Body of pancreas (tissue), 4 donors: ENCODE measurements around the gene PDK3. TPM values are rescaled to one million over a fixed set of nuclear protein-coding genes. Genes with fewer than 3 reads are reported as not detected.
A peak's percentile ranks its signal among the peaks of the same experiment; 100 is the strongest.

Source experiments
- ATAC-seq: fragments of 150-250 bp; one replicate; pipeline ENCODE4 v1.9.1; 2016
- DNase-seq, 4 donors: peaks; one replicate each; pipeline ENCODE4 v3.0.0-alpha.2; 2019
- H3K27ac ChIP-seq, 4 donors: fragments of 200-600 bp; sonication (generic); 1 replicate in 3 of 4; 2 replicates in 1 of 4; pipeline versions ENCODE4 v1.5.1 to v1.6.1; 2016 to 2019; ENCODE audit warnings: mild to moderate bottlenecking in 1 of 4, mixed read lengths in 1 of 4, moderate library complexity in 1 of 4
- H3K27me3 ChIP-seq, 2 donors: fragments of 200-600 bp; sonication (generic); one replicate each; pipeline ENCODE4 v1.6.0; 2016; ENCODE audit warnings: mild to moderate bottlenecking in 1 of 2
- H3K36me3 ChIP-seq, 2 donors: fragments of 200-600 bp; sonication (generic); replicated peaks in 1 of 2; 2 replicates each; pipeline ENCODE4 v1.5.1; 2016; ENCODE audit warnings: low read depth in 2 of 2; ENCODE audit not compliant: insufficient read depth in 1 of 2
- H3K4me1 ChIP-seq: fragments of 200-600 bp; sonication (generic); one replicate; pipeline ENCODE4 v1.6.0; 2016
- H3K4me3 ChIP-seq, 2 donors: fragments of 200-600 bp; sonication (generic); 1 replicate in 1 of 2; 2 replicates in 1 of 2; pipeline ENCODE4 v1.5.1; 2016 to 2019
- H3K9me3 ChIP-seq, 3 donors: fragments of 200-600 bp; sonication (generic); 1 replicate in 2 of 3; 2 replicates in 1 of 3; pipeline ENCODE4 v1.5.1; 2016
- CTCF ChIP-seq, 7 experiments: fragments of 450-650 bp in 4 of 7; fragments of 200-600 bp in 3 of 7; sonication (generic) in 3 of 7; IDR thresholded peaks; one replicate each; pipeline ENCODE4 v1.5.1; 2016 to 2019; ENCODE audit warnings: antibody characterized with exemption in 7 of 7
- POLR2A ChIP-seq, 3 donors: fragments of 450-650 bp; IDR thresholded peaks; one replicate each; pipeline ENCODE4 v1.6.1; 2016; ENCODE audit warnings: antibody characterized with exemption in 3 of 3, mild to moderate bottlenecking in 2 of 3
- WGBS, 2 donors: methylation state at CpG; one replicate each; pipeline ENCODE4 v1.1.5; 2017; 5-methylcytosine and 5-hydroxymethylcytosine counted together
- intact Hi-C: fragments of 100-400 bp; cut with DNase I; formaldehyde crosslinking; loops from one replicate; pipeline ENCODE4 v1.15.1; 2023
- total RNA-seq, 2 donors: library from RNA; depleted of rRNA; stranded (reverse); fragments of >200 nt; gene quantifications; one replicate each; pipeline ENCODE4 v1.1.0, GENCODE V29; 2016

Gene PDK3
- total RNA-seq, 2 donors from 2014 or later: 11.5 to 20.2 TPM

- ATAC-seq (peak; percentile 67), DNase-seq (no peak)
- intact Hi-C loops: loop anchor here (10.0 kb wide), 1 partner anchor 104 kb away; no protein-coding TSS in a partner anchor
- H3K4me3 ChIP-seq: no peak overlapping the region
- H3K36me3 ChIP-seq: no peaks in the 10 kb centered on the region
- no peaks in the 10 kb centered on the region for H3K9me3 ChIP-seq
- peak overlapping the region in 1 of 4 donors; percentile 31 for H3K27ac ChIP-seq
- peak; percentile 30 to 73 (median 62) for TF ChIP-seq CTCF (IDR thresholded peaks at IDR 0.05)
- no peak for TF ChIP-seq POLR2A (IDR thresholded peaks at IDR 0.05)
- WGBS, 2 donors: 17 to 33% methylated on average over 2 of the region's 2 CpGs
- no peaks in the 10 kb centered on the region for H3K27me3 ChIP-seq
- H3K4me1 ChIP-seq: no peaks in the 10 kb centered on the region
Measured at GRCh38 chrX:24498975-24499374, 33.9 kb downstream of the PDK3 start.

GRCh38 chrX:24506082-24506481, 41.0 kb downstream of the PDK3 start:
- Histone ChIP-seq H3K4me1 (no peaks in the 10 kb centered on the region), H3K36me3 (no peaks in the 10 kb centered on the region), H3K4me3 (no peak overlapping the region), H3K9me3 (no peaks in the 10 kb centered on the region), H3K27ac (no peak overlapping the region), H3K27me3 (no peaks in the 10 kb centered on the region)
- intact Hi-C loops: no loop called here
- 33 to 89% methylated on average over 1 of the region's 1 CpG for WGBS, 2 donors
- ATAC-seq (no peak), DNase-seq (no peak)
- TF ChIP-seq CTCF (IDR thresholded peaks at IDR 0.05): no peak
- no peak for TF ChIP-seq POLR2A (IDR thresholded peaks at IDR 0.05)

GRCh38 chrX:24508375-24508774, 43.3 kb downstream of the PDK3 start:
- no peak overlapping the region for H3K27ac ChIP-seq
- ATAC-seq (no peak), DNase-seq (no peak)
- no peaks in the 10 kb centered on the region for H3K36me3 ChIP-seq
- 80 to 86% methylated on average over 8 of the region's 8 CpGs for WGBS, 2 donors
- TF ChIP-seq POLR2A (IDR thresholded peaks at IDR 0.05) (no peak), CTCF (IDR thresholded peaks at IDR 0.05) (no peak)
- H3K4me3 ChIP-seq: no peak overlapping the region
- intact Hi-C loops: no loop called here
- H3K27me3 ChIP-seq: no peaks in the 10 kb centered on the region
- H3K4me1 ChIP-seq: no peaks in the 10 kb centered on the region
- no peaks in the 10 kb centered on the region for H3K9me3 ChIP-seq

GRCh38 chrX:24513416-24513815, 48.3 kb downstream of the PDK3 start:
- H3K36me3 ChIP-seq: no peaks in the 10 kb centered on the region
- no peaks in the 10 kb centered on the region for H3K27me3 ChIP-seq
- no peak for DNase-seq
- no peaks in the 10 kb centered on the region for H3K9me3 ChIP-seq
- no peak overlapping the region for H3K4me3 ChIP-seq
- 73 to 86% methylated on average over 5 of the region's 5 CpGs for WGBS, 2 donors
- ATAC-seq: no peak
- H3K27ac ChIP-seq: no peak overlapping the region
- intact Hi-C loops: no loop called here
- no peaks in the 10 kb centered on the region for H3K4me1 ChIP-seq
- TF ChIP-seq POLR2A (IDR thresholded peaks at IDR 0.05): no peak
- TF ChIP-seq CTCF (IDR thresholded peaks at IDR 0.05): no peak

GRCh38 chrX:24515447-24515846, 50.4 kb downstream of the PDK3 start:
- TF ChIP-seq CTCF (IDR thresholded peaks at IDR 0.05): no peak
- no peak for TF ChIP-seq POLR2A (IDR thresholded peaks at IDR 0.05)
- intact Hi-C loops: no loop called here

More at GRCh38 chrX:24515447-24515846, 50.4 kb downstream of the PDK3 start:
- Histone ChIP-seq H3K27ac (no peak overlapping the region), H3K36me3 (no peaks in the 10 kb centered on the region), H3K4me3 (no peak overlapping the region), H3K4me1 (no peaks in the 10 kb centered on the region), H3K9me3 (no peaks in the 10 kb centered on the region), H3K27me3 (no peaks in the 10 kb centered on the region)
- no peak for DNase-seq
- ATAC-seq: no peak
- WGBS, 2 donors: 59 to 76% methylated on average over 4 of the region's 4 CpGs
